Activated CD4-positive, alpha-beta T cell treated with anti-CD3 and anti-CD28 coated beads, Interleukin-2, amount 50 U/mL, for 48 hours (primary cell): Measurements from ENCODE around the gene LRRC37A3.
"Not testable (repeated sequence)": the region's sequence is repeated elsewhere in the genome, so short reads cannot be mapped to it uniquely, and the experiment has no call there.

Experiments
- DNase-seq, 2 experiments: peaks; one replicate each; pipeline ENCODE4 v3.0.0-alpha.2; 2020

The LRRC37A3 gene

GRCh38 chr17:64925244-64925643, 6.0 kb upstream of the LRRC37A3 start:
- DNase-seq, result not testable (repeated sequence)

GRCh38 chr17:64923051-64923568, 3.8 kb upstream of the LRRC37A3 start:
- DNase-seq, result not testable (repeated sequence)

GRCh38 chr17:64920419-64921172, 1.3 kb upstream of the LRRC37A3 start:
- DNase-seq, result no peak

DNA sequence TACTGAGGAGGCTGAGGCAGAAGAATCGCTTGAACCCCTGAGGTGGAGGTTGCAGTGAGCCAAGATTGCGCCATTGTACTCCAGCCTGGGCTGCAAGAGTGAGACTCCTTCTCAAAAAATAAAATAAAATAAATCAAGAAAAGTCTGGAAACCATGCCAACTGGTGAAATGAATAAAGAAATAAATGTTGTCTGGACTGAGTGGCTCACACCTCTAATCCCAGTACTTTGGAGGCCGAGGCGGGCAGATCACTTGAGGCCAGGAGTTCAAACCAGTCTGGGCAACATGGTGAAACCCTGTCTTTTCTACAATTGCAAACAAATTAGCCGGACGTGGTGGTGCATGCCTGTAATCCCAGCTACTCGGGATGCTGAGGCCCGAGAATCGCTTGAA, 744 bp upstream of the LRRC37A3 start:
- DNase-seq, result peak in 1 of 2 experiments; percentile 21

GRCh38 chr17:64918842-64919288, 413 bp downstream of the LRRC37A3 start:
- DNase-seq, result peak; percentile 38 to 55

GRCh38 chr17:64917540-64917939, 1.7 kb downstream of the LRRC37A3 start:
- not testable (repeated sequence) for DNase-seq

DNA sequence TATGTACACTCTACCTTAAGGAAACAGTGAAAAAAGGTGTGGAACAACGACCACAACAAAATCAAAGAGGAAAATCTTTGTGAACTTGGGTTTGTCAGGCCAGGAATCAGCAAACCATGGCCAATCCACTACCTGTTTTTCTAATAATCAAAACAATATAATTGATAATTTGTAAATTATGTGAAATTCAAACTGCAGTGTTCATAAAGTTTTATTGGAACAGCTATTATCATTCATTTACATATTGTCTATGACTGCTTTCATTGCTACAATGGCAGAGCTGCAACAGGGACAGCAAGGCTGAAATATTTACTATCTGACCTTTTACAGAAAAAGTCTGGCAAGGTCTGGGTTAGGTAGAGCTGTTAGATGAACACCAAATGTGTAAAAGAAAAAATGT, 4.0 kb downstream of the LRRC37A3 start:
- not testable (repeated sequence) for DNase-seq

DNA sequence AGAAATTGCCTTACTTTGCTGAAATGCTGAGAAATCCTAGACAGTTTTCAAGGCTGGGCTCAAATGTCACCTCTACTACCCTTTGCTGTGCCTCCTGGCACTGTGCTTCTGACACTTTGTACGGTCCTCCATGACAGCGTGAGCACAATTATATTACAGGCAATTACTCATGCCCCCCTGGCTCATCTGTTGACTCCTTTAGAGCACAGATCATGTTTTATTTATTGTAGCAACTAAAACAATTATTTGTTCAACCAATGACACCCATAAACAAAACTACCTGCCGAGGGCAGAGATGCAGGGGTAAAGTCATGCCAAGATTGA, 9.1 kb downstream of the LRRC37A3 start:
- DNase-seq, result not testable (repeated sequence)

- DNase-seq, result not testable (repeated sequence)
Measured at GRCh38 chr17:64909511-64910190, 9.6 kb downstream of the LRRC37A3 start.

DNA sequence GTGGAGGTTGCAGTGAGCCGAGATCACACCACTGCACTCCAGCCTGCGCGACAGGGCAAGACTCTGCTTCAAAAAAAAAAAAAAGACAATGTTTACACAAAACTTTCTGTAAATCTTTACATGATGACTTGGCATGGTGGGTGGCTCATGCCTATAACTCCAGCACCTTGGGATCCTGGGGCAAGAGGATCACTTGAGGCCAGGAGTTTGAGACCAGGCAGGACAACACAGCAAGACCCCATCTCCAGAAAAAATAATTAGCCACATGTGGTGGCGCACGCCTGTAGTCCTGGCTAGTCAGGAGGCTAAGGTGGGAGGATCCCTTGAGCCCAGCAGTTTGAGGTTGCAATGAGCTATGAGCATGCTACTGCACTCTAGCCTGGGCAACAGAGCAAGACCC, 15.2 kb downstream of the LRRC37A3 start:
- not testable (repeated sequence) for DNase-seq

- DNase-seq, result not testable (repeated sequence)
Measured at GRCh38 chr17:64897136-64897535, 22.1 kb downstream of the LRRC37A3 start.

- DNase-seq, result not testable (repeated sequence)
Measured at GRCh38 chr17:64874210-64874609, 45.1 kb downstream of the LRRC37A3 start.

- peak; percentile 85 to 87 for DNase-seq
Measured at GRCh38 chr17:64847504-64848466, 71.5 kb downstream of the LRRC37A3 start.

- not testable (repeated sequence) for DNase-seq
Measured at GRCh38 chr17:64846892-64847291, 72.4 kb downstream of the LRRC37A3 start.

DNA sequence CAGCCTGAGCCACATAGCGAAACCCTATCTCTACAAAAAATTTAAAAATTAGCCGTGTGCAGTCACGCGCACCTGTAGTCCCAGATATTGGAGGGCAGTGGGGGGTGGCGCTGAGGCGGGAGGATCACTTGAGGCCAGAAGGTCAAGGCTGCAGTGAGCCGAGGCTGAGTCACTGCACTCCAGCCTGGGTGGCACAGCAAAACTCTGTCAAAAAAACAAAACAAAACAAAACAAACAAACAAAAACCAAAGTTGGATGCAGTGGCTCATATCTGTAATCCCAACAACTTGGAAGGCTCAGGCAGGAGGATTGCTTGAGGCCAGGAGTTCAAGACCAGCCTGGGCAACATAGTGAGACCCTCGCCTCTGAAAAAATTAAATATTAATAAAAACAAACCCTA, 75.4 kb downstream of the LRRC37A3 start:
- not testable (repeated sequence) for DNase-seq

DNA sequence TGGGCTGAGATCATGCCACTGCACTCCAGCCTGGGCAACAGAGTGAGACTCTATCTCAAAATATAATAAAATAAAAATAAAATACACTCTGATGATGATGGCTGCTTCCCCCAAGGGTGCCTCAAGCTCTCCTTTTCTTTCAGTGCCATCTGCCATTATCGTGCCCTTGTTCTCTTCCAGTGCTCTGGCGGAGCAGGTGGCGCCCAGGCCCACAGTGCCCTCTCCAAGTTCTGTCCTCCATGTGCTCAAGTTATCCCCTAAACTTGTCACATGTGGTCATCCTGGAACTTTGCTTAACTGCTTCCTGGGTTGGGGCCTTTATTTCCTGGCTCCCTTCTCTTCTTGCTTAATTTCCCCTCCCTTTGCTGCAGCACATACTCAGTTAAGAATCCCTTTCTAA, 76.4 kb downstream of the LRRC37A3 start:
- DNase-seq, result not testable (repeated sequence)

- DNase-seq, result not testable (repeated sequence)
Measured at GRCh38 chr17:64840960-64841359, 78.3 kb downstream of the LRRC37A3 start.

GRCh38 chr17:64838513-64838912, 80.8 kb downstream of the LRRC37A3 start:
- not testable (repeated sequence) for DNase-seq

GRCh38 chr17:64837018-64837761, 82.1 kb downstream of the LRRC37A3 start:
- DNase-seq, result peak; percentile 82 to 85

- peak; percentile 38 to 53 for DNase-seq
Measured at GRCh38 chr17:64836623-64837017, 82.7 kb downstream of the LRRC37A3 start.

DNA sequence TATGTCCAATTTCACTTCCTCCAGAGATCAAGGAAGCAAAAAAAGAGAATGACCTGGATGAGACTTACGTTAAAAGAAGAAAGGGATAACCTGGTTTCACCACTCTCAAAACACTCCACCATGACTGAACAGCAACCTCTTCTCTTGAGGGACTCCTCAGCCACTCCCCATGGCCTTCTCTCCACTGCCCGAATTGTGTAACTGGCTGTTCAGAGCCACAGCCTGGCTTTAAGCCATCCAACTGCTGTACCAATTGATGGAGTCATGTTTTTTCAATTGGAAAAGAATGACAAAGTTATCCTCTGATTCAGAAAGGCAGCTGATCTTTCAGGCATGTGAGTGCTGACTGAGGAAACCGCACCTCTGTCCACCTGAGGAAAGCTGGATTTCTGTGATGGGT, 85.2 kb downstream of the LRRC37A3 start:
- not testable (repeated sequence) for DNase-seq

DNA sequence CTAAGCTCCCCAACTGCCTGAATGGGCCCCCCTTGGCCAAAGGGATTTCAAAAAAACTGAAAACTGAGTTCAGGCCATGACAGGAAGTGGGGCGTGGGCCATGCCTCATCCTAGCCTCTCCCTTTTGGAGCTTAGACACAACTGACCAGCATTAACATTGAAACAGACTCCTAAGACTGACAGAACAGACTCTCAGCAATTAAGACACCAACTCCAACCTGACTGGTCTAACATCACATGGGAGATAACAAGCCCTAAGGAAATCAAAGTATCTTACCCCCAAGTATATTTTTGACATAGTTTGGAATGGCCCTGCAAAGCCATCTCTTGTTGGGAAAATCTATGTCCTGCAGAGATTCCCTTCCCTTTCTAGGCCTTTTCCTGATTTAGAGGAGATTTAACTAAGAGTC, 88.6 kb downstream of the LRRC37A3 start:
- DNase-seq, result not testable (repeated sequence)
